ENCODE data around the gene ASB8.

- no peak for TF ChIP-seq EZH2 (IDR thresholded peaks at IDR 0.05; ENCODE audit: insufficient read depth, poor library complexity, severe bottlenecking)
- TF ChIP-seq EZH2phosphoT487 (IDR thresholded peaks at IDR 0.05; ENCODE audit: insufficient read depth, low read depth): no peak
Measured at GRCh38 chr12:48115957-48116356, 41.4 kb downstream of the ASB8 start.
